ENCODE data around the gene PDHA1. TPM values are rescaled to one million over a fixed set of nuclear protein-coding genes. Genes with fewer than 3 reads are reported as not detected.

Gene PDHA1
- total and polyA plus RNA-seq, 2 of the 8 experiments (the other 6 are each of a cell fraction or from before 2014, with no cell fraction given), result 128 to 225 TPM

DNA sequence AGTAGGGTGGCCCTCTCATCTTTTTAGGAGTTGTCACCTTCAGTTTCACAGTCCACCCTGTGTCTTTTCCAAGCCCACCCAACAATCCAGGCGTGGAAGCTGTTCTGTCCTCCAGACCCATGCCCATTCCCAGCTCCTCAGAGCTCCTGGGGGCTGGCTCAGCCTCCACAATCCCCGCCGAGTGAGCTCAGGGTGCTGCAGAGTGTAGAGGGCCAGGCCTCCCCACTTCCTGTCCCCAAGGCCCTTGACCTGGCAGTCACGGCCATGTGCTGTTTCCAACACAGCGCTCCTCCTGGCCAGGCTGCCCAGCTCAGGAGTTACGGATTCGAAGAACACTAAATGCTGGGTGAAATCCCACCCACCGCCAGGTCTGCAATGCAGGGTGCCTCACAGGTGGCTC is 31.8 kb downstream of the PDHA1 start (continued):
- TF ChIP-seq, protein P1, sequence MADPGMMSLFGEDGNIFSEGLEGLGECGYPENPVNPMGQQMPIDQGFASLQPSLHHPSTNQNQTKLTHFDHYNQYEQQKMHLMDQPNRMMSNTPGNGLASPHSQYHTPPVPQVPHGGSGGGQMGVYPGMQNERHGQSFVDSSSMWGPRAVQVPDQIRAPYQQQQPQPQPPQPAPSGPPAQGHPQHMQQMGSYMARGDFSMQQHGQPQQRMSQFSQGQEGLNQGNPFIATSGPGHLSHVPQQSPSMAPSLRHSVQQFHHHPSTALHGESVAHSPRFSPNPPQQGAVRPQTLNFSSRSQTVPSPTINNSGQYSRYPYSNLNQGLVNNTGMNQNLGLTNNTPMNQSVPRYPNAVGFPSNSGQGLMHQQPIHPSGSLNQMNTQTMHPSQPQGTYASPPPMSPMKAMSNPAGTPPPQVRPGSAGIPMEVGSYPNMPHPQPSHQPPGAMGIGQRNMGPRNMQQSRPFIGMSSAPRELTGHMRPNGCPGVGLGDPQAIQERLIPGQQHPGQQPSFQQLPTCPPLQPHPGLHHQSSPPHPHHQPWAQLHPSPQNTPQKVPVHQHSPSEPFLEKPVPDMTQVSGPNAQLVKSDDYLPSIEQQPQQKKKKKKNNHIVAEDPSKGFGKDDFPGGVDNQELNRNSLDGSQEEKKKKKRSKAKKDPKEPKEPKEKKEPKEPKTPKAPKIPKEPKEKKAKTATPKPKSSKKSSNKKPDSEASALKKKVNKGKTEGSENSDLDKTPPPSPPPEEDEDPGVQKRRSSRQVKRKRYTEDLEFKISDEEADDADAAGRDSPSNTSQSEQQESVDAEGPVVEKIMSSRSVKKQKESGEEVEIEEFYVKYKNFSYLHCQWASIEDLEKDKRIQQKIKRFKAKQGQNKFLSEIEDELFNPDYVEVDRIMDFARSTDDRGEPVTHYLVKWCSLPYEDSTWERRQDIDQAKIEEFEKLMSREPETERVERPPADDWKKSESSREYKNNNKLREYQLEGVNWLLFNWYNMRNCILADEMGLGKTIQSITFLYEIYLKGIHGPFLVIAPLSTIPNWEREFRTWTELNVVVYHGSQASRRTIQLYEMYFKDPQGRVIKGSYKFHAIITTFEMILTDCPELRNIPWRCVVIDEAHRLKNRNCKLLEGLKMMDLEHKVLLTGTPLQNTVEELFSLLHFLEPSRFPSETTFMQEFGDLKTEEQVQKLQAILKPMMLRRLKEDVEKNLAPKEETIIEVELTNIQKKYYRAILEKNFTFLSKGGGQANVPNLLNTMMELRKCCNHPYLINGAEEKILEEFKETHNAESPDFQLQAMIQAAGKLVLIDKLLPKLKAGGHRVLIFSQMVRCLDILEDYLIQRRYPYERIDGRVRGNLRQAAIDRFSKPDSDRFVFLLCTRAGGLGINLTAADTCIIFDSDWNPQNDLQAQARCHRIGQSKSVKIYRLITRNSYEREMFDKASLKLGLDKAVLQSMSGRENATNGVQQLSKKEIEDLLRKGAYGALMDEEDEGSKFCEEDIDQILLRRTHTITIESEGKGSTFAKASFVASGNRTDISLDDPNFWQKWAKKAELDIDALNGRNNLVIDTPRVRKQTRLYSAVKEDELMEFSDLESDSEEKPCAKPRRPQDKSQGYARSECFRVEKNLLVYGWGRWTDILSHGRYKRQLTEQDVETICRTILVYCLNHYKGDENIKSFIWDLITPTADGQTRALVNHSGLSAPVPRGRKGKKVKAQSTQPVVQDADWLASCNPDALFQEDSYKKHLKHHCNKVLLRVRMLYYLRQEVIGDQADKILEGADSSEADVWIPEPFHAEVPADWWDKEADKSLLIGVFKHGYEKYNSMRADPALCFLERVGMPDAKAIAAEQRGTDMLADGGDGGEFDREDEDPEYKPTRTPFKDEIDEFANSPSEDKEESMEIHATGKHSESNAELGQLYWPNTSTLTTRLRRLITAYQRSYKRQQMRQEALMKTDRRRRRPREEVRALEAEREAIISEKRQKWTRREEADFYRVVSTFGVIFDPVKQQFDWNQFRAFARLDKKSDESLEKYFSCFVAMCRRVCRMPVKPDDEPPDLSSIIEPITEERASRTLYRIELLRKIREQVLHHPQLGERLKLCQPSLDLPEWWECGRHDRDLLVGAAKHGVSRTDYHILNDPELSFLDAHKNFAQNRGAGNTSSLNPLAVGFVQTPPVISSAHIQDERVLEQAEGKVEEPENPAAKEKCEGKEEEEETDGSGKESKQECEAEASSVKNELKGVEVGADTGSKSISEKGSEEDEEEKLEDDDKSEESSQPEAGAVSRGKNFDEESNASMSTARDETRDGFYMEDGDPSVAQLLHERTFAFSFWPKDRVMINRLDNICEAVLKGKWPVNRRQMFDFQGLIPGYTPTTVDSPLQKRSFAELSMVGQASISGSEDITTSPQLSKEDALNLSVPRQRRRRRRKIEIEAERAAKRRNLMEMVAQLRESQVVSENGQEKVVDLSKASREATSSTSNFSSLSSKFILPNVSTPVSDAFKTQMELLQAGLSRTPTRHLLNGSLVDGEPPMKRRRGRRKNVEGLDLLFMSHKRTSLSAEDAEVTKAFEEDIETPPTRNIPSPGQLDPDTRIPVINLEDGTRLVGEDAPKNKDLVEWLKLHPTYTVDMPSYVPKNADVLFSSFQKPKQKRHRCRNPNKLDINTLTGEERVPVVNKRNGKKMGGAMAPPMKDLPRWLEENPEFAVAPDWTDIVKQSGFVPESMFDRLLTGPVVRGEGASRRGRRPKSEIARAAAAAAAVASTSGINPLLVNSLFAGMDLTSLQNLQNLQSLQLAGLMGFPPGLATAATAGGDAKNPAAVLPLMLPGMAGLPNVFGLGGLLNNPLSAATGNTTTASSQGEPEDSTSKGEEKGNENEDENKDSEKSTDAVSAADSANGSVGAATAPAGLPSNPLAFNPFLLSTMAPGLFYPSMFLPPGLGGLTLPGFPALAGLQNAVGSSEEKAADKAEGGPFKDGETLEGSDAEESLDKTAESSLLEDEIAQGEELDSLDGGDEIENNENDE (IDR thresholded peaks at IDR 0.05; ENCODE audit: insufficient replicate concordance, low read length), result no peak
- TF ChIP-seq SAP30 (IDR thresholded peaks at IDR 0.05; ENCODE audit: insufficient read depth, insufficient replicate concordance, low read length) (no peak), POLR2AphosphoS5 (IDR thresholded peaks at IDR 0.05; ENCODE audit: low read depth, low read length) (no peak)

All from H1 (cell line).